Inflammatory macrophage (primary cell): ENCODE measurements around the gene KISS1.
"Not testable (repeated sequence)": the region's sequence is repeated elsewhere in the genome, so short reads cannot be mapped to it uniquely, and the experiment has no call there.

Source experiments
- DNase-seq, 2 donors: peaks; one replicate each; pipeline ENCODE4 v3.0.0-alpha.2; 2020 to 2022
- total RNA-seq, 18 experiments: gene quantifications; one replicate each; lab custom pipeline; 2026; ENCODE audit warnings: mixed read lengths in 6 of 18, inconsistent platforms in 2 of 18; lab: John Stamatoyannopoulos, UW

Gene KISS1, protein sequence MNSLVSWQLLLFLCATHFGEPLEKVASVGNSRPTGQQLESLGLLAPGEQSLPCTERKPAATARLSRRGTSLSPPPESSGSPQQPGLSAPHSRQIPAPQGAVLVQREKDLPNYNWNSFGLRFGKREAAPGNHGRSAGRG
- 0 to 0.04 (median 0) reads per million in 18 experiments for total RNA-seq

DNA sequence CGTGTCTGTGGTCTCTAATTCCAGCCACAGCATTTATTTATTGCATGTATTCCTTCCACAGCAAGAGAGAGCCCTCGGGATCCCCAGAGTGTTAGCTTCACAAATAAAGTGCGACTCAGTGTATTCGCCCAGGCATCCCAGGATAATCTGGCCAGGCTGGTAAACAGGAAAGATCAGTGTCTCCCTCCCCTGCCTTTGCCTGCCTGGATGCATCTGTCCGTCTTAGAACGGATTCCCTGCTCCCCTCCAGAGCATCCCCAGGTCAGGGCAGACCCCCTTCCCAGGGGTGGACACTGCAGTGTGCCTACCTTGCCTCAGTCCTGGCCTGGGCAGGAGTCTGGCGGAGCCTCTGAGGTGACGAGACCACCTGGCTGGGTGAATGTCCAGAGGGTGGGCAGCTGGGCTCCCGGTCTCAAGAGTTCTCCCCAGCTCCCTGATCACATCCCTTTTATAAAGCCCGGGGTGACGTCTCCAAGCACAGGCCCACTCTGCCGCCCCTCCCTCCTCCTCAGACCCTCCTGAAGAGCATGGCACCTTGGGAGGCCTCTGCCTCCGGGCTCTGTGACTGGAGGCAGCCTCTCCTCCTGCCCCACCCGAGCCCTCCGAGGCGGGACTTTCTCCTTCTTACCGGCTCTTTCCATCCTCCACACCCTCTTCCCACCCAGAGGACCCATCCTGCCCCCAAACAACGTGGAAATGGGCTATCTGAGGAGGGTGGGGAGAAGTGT, at the start of gene KISS1:
KISS1 (minus strand) TSS at position 424 of the 728 bp plus-strand sequence. CDS start 3,615 bp downstream, outside the sequence.
- DNase-seq, result no peak

DNA sequence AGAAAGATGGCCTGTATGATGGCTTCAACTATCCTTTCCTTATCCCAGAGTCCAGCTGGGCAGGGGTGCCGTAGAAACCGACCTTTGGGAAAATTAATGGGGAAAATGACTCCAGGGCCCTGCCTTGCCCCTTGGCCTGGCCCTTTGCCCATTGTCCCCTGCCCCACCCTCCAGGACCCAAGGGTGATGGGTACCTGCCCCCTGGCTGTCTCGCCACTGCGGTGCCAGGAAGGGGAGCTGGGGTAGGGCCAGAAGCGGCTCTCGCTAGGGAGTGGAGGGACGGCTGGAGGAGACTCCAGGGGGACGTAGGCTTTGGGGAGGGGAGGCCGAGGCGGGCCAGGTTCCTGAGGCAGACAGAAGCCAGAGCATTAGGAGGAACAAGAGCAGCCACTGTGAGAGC, 46.6 kb upstream of the KISS1 start:
- no peak for DNase-seq

DNA sequence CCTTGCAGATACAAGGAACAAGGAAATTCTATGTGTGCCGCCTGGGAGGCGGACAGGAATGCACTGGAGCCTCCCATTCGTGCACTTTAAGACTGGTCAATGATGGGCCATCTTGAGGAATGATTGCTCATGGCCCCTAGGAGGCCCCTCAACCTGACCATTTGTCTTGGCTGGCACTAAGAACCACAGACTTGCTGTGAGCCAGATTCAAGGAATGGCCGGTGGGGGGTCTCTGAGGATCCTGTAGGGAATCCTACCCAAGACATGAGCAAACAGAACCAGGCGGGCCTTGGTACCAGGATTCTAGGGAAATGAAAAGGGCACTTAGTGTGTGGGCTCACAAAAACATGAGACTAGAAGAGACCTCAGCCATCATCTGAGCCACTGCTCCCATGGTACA, 45.6 kb upstream of the KISS1 start:
- DNase-seq, result no peak

DNA sequence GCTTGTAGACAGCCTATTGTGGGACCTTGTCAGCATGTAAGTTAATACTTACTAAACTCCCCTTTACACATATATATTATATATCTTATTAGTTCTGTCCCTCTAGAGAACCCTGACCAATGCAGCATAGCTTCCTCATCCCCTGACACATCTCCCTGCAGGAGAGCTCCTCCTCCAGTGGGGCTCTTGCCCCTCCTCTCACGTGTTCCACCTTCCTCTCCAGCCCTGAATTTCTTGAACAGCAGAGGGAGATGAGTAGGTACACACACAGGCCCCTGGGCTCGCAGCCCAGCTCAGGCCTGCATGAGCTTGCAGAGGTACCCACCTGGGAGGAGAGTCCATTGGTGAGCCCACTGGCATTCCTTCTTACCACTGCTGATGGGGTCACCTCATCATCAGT, 44.8 kb upstream of the KISS1 start:
- peak; percentile 25 to 35 for DNase-seq

DNA sequence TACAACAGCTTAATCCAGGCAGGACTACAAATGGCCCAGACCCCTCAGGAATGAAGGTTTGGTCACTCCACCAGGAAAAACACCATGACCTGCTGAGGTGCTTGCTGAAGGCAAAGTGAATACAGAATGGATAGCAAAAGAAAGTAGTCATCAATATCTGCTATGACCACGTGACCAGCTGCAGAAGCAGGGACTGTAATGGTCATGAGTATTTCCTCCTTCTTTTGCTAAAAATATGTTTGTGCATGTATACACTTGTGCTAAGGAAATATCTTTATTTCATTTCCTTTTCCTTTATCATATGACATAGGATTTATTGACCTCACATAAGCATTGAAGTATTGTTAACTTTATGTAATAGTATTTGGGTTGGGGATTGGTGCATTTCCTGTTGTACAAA, 43.9 kb upstream of the KISS1 start:
- peak in 1 of 2 donors; percentile 8 for DNase-seq

DNA sequence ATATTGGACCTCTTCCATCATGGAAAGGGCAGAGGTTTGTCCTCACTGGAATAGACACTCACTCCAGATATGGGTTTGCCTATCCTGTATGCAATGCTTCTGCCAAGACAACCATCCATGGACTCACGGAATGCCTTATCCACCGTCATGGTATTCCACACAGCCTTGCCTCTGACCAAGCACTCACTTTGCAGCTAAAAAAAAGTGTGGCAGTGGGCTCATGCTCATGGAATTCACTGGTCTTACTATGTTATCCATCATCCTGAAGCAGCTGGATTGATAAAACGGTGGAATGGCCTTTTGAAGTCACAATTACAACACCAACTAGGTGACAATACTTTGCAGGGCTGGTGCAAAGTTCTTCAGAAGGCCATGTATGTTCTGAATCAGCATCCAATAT, 43.1 kb upstream of the KISS1 start:
- DNase-seq, result not testable (repeated sequence)

DNA sequence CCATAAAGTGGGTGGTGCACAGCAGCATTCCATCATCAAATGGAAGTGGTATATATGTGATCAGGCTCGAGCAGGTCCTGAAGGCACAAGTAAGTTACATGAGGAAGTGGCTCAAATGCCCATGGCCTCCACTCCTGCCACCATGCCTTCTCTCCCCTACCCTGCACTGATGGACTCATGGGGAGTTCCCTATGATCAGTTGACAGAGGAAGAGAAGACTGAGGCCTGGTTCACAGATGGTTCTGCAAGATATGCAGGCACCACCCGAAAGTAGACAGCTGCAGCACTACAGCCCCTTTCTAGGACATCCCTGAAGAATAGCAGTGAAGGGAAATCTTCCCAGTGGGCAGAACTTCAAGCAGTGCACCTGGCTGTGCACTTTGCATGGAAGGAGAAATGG, 42.2 kb upstream of the KISS1 start:
- not testable (repeated sequence) for DNase-seq

DNA sequence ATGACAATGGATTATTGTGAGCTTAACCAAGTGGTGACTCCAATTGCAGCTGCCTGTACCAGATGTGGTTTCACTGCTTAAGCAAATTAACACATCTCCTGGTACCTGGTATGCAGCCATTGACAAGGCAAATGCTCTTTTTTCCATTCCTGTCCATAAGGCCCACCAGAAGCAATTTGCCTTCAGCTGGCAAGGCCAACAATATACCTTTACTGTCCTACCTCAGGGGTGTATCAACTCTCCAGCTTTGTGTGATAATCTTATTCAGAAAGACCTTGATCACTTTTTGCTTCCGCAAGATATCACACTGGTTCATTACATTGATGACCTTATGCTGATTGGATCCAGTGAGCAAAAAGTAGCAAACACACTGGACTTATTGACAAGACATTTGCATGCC, 41.2 kb upstream of the KISS1 start:
- not testable (repeated sequence) for DNase-seq

DNA sequence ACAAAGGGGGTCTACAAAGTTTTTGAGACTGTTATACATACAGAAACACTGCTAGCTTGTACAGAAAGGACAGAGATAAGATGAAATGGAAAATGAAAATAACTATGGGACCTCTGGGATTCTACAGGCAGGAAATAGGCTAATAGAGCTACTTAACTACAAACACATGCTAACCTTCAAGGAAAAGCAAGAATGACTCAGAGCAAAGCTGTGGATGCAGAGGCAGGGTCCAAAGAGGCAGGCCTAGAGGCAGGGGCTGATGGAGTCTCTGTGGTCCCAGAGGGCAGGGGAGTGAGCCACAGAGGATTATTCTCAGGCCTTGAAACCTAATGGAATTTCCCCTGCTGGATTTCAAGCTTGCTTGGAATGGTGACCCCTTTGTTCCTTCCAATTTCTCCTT, 36.2 kb upstream of the KISS1 start:
- DNase-seq, result no peak

DNA sequence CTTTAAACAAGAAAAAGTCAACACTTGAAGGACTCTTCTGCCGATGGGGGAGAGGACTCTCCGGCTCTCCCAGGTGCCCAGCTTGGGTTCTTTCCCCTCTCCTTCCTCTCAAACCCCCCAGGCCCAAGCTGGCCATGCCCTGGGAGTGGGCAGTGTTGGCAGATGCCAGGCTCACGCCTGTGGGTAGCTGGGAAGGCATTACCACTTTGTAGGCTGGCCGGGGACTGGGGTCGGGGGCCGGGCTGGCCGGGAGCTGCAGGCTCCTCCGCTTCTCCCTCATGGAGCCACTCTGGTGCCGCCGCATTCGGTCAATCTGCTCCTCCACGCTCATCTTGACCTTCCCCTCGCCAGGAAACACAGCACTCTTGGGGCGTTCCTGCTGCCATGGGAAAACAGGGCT, 33.9 kb upstream of the KISS1 start:
- no peak for DNase-seq

DNA sequence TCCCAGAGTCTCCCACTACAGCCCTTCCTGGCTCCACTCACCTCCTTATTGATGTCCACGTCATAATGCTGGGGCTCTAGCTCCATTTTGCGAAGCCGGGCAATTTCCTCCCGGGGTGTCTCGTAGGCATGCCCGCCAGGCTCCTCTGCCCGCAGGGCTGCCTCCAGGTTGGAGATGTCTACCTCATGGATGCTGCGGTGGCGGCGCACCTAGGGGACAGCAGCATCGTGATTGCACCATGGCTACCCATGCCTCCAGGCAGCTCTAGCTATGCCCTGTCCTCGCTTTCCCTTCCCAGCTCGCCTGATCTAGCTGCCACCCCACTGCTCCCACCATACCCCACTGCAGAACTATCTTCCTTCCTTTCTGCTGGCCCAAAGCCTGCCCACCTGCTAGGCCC, 32.6 kb upstream of the KISS1 start:
- no peak for DNase-seq

DNA sequence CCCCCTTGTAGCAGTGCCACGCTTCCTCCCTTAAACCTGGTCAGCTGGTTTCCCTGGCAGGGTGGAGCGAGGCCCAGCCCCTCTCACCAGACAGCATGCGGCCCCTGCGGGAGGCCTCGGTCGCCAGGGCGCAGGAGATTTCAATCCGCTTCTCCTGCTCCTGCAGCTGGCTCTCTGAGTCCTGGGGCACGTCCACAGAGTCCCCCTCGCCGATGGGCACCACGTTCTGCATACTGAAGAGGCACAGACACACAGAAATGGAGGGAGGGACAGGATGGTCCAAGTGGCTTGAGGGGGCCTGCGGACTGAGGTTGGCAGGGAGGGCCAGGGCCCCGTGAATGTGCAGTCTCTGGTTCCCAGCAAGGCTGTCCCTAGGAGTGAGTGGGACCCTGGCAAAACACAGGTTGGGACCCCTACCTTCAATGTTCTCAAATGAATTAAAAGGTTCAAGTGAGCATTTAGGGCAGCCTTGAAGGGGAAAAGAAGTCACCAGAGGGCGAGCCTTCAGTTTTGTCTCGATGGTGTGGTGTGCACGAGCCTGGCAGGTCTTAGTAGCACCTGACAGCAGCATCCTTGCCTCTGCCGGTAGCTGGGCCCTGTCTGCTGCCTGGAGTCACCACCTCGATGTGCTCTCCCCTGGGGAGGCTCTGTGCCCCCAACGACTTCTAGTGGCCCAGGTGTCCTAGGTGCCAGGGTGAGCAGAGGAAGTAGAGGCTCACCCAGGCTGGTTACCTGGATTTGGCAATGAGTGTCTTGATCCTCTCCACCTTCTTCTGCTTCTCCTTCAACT, 31.9 kb upstream of the KISS1 start:
- DNase-seq, result no peak

DNA sequence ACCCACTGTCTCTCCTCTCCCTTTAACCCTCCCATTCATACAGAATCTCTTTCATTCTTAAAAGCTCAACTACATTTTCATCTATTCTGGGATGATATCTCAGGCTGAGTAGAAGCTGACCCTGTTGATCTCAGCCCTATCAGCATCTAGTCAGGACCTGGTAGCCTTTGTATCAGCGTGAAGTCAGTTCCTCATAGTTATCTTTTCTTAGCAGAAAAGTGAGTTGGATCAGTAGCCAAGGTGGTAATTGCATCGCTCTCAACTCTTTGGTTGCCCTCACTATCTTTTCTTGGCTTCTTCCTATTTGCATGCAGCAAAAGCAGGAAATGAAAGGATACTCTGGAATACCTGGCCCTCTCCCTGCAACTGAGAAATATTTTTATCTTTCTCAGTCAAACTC, 31.1 kb upstream of the KISS1 start:
- no peak for DNase-seq

DNA sequence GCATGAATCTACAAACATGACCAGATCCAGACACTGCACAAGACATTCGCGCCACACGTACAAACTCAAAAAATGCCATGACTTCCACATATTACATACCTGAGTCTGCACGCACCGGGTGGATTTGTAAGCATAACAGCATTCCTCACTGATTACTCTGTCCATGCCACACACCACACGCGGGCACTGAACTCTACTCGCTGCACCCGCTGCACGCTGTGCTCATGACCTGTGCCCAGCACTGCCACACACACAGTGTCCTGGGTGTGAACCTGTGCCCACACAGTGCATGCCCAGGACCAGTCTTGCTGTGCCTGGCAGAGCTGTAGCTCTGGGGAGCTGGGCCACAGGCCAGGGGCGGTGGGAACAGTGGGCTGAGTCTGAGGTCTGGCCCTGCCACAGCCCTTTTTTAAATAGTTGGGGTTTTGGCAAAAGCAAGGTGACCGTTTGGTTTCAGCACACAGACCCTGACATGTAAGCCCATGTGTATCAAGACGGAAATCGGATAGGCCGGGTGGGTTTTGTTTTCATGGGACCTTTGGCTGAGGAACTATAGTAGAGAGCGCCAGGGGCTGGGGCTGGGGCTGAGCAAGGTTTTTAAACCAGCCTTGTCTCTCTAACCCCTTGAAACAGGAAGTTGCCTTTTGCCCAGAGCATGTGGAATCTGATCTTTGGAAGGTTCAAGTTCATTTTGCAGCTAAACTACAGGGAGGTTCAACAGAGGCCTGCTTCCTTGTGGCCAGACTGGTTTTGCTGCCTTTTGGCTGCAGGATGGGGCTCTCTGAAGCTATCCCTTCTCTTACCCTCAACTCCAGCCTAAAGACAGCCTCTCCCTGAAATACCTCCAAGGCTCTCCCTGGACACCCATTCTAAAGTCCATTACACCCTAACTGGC, 29.8 kb upstream of the KISS1 start:
- DNase-seq, result peak in 1 of 2 donors; percentile 2

DNA sequence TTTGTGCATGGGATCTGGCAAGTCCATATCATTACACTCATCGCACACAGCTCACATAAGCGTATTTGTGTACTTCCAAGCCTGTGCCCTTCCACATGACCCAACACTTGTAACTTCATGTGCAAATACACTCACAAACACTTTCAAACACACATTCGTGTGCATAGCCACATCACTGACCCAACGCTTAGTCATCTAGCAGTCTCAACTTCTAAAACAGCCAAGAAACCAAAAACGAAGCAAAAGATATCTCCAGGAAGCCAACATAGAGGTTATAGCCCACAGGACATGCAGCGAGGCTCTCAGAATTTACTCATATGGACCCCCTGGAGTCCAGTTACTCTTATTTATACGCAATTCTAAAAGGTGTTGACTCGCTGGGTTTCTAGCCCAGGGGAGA, 28.4 kb upstream of the KISS1 start:
- no peak for DNase-seq

DNA sequence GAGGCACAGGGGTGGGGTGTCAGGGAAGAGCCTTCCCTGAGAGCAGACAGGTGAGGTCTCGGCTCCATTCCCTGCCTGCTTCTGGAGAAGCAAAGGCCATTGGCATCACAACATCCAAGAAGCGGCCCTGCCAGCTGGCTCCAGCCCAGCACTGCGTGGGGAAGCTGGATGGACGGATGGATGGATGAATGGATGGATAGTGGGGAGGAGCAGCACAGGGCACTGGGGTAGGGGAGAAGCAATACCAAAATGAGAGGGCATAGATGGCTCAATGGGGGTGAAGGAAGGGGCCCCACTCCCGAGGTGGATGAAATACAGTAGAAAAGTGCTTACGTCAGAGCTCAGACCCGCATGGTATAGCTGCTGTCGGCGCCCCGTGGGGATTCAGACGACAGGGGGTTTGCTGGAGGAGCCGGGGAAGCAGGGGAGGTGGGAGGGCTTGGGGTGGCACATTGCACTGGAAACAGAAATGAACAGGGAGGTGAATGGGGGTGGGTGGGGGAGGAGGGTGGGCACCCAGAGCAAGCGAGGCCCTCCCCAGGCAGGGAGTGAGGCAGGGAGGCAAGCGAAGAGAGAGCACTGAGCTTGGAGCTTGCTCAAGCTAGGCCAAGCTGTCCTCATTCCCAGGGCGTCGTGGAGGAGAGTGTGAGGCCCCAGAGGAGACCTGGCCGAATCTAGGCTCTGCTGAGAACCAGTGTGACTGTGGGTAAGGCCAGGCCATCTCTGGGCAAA, 27.0 kb upstream of the KISS1 start:
- DNase-seq, result no peak

DNA sequence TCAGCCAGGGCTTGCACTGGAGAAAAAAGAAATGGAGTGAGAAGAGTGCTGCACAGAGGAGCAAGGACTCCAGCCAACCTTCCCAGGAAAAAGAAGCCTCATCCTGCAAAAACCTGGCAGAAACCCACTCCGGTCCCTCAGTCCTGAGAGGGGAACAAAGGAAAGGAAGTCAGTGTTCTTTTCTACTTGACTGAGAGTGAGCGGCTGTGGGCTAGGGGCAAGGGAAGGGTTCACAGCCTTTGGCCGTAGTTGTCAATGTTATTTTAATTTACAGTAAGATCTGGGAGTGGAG, 26.4 kb upstream of the KISS1 start:
- no peak for DNase-seq

DNA sequence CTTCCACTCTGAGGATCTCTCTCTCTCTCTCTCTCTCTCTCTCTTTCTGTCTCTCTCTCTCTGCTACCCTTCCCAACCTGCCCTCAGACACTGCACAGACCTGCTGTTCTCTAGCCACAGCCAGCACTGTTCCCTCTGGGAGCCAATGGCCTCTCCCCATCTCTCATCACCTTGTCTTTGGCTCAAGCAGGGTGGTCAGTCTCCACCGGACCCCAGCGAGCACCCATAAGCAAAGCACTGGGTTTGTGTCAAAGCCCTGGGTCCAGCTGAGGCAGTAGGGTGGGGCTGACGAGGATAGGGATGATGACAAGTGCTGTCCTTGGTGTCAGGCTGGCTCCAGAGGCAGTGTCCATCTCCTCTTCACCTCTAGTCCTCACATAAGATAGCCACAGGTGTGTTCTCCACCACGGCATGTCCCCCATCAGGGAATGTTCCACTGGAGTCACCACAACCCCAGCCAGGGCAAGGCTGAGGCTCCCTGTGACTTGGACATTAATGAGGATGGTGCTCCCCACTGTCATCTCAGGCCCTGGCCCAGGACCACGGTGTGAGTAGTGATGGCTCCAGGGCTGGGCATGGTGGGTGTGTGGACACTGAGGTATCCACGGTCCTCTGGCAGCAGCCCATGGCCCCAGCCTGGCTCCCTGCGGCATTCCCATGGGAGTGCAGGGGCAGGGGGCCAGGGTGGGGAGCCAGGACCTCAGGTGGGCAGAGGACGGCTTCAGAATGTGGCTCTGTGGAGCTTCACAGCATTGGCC, 25.9 kb upstream of the KISS1 start:
- DNase-seq, result no peak

DNA sequence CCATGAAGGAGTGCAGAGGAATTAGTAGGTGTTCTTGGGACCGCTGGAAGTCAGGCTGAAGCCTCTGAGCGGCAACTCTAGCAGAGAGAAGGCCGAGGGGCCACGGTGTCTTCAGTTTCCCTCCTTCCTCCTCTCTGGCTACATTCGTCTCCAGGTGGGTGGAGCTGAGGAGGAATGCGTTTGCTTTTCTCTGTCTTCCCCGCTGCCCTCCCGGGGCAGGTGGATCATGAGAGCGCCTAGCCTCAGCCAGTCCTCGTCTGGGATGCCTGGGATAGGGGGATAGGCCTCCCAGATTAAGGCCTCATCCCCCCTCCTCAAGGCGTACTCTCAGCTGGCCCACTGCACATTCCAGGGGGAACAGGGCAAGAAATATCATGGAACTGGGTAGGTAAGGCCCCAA, 25.0 kb upstream of the KISS1 start:
- DNase-seq, result no peak

DNA sequence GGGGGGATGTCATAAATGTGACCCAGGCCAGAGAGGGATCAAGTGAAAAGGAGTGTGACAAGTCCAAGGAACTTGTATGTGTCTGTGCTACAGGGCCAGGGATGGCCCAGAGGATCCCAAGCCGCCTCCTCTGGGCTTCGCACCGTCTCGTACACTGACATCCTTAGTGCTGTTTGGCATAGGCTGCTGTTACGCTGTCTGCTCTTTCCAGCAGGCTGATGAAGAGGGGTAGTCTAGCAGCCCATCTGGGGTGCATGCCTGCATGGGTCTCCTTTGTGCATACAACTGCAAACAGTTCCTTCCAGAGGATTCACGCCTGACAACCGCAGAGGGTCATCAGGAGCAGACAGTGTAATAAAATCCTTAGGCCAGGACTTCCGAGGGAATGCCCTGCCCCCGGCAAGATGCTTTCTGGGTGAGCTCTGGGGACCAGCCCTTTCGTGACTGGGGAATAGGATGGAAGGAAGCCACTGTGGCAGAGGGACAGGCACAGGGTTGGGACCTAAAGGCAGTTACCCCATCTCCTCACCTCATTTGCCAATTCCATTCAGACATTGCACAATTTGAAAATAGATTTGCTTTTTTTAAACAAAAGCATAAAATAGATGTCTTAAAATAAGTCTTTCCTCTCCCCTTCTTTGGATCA, 23.8 kb upstream of the KISS1 start:
- DNase-seq, result no peak

DNA sequence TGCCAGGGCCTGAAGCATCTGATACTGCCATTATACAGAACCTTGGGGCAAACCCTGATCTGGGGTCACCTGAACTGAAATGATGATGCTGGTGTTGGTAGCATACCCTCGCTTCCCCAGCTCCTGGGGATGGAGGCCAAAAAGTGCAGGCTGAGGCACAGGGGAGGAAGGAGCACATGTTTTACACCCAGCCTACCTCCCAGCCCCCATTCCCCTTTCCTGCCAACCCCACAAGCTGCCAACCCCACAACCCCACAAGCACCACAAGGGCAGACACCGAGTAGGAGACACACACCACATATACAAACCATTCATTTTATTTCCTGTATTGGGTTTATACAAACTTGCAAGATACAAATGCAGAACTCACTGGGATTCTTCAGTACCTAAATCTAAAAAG, 22.3 kb upstream of the KISS1 start:
- no peak for DNase-seq
